Activated CD4-positive, alpha-beta T cell treated with anti-CD3 and anti-CD28 coated beads, Interleukin-2, amount 10 ng/mL, durations not matched to agents 24 days and 14 days (primary cell): ENCODE measurements around the gene PRPS2. TPM values are rescaled to one million over a fixed set of nuclear protein-coding genes. Genes with fewer than 3 reads are reported as not detected.
A peak's percentile ranks its signal among the peaks of the same experiment; 100 is the strongest.

Experiments used
- DNase-seq: peaks from one replicate; pipeline ENCODE4 v3.0.0; 2022
- H3K27ac Mint-ChIP-seq: one replicate; pipeline ENCODE4 v1.8.0; 2022; ENCODE audit warnings: mild to moderate bottlenecking, mixed read lengths
- H3K27me3 Mint-ChIP-seq: one replicate; pipeline ENCODE4 v1.8.0; 2022; ENCODE audit warnings: mixed read lengths
- H3K36me3 Mint-ChIP-seq: one replicate; pipeline ENCODE4 v1.8.0; 2022; ENCODE audit warnings: low read depth, mild to moderate bottlenecking, mixed read lengths
- H3K4me1 Mint-ChIP-seq: one replicate; pipeline ENCODE4 v1.8.0; 2021; ENCODE audit warnings: mixed read lengths
- H3K4me3 Mint-ChIP-seq: one replicate; pipeline ENCODE4 v1.8.0; 2022; ENCODE audit warnings: mild to moderate bottlenecking, moderate library complexity, mixed read lengths
- H3K9me3 Mint-ChIP-seq: one replicate; pipeline ENCODE4 v1.8.0; 2021; ENCODE audit warnings: mixed read lengths
- intact Hi-C: fragments of 100-400 bp; cut with micrococcal nuclease; formaldehyde crosslinking; loops from one replicate; pipeline ENCODE4 v1.15.1; 2023
- total RNA-seq: library from RNA; stranded (reverse); gene quantifications from 2 replicates; pipeline ENCODE4 v1.2.3, GENCODE V29; 2022

PRPS2 gene
- total RNA-seq, 1 donor from 2014 or later = 111 TPM

DNA sequence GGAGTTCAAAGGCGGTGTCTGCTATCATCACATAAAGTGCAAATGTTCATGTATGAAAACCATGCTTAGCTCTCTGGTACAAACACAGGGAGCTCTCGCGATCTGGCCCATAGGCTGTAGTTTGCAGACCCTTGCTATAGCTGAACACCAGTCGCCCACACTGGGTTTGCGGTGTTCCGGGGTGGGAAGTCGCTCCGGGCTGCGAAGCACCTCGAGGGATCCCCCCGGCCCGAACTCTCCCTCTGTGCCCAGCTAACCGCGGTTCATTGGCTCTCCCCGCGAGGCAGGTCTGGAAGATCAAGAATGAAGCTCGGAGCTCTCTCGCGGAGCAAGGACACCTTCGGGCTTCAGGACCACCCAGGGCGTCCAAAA, 341 bp upstream of the PRPS2 start:
- no peak for DNase-seq
- H3K36me3 Mint-ChIP-seq = peaks cover 25% of the 10 kb centered on the region
- H3K4me1 Mint-ChIP-seq = peaks cover 34% of the 10 kb centered on the region
- no peaks in the 10 kb centered on the region for H3K9me3 Mint-ChIP-seq
- intact Hi-C loops = loop anchor here (1.0 to 10.0 kb wide), 3 partner anchors 20 to 1236 kb away; partner anchors contain the start of gene GEMIN8
- peak overlapping the region; percentile 84 for H3K27ac Mint-ChIP-seq
- H3K4me3 Mint-ChIP-seq = peak overlapping the region; percentile 86
- peaks cover 12% of the 10 kb centered on the region for H3K27me3 Mint-ChIP-seq

DNA sequence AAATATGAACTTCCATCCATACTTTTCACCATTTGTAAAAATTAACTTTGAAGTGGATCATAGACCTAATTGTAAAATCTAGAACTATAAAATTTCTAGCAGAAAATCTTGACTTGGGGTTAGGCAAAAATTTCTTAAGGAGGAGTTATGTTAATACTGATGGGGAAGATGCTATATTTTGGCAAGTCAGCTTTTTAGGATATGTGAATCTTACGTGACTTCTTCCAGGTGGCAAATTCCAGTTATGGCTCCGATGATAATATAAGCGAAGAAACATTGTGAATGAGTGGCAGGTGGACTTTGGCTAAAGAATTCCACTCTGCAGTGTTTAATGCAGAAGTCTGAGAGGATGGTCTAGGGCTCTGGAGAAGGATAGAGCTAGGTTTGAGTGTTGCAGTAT, 1.5 kb downstream of the PRPS2 start:
- H3K4me3 Mint-ChIP-seq = peak overlapping the region; percentile 87
- H3K36me3 Mint-ChIP-seq = peaks cover 26% of the 10 kb centered on the region
- peaks cover 34% of the 10 kb centered on the region for H3K4me1 Mint-ChIP-seq
- no peaks in the 10 kb centered on the region for H3K9me3 Mint-ChIP-seq
- intact Hi-C loops = loop anchor here (5.0 to 10.0 kb wide), 2 partner anchors 302 to 1235 kb away; partner anchors contain the start of gene GEMIN8
- DNase-seq = no peak
- peaks cover 8% of the 10 kb centered on the region for H3K27me3 Mint-ChIP-seq
- peak overlapping the region; percentile 85 for H3K27ac Mint-ChIP-seq

DNA sequence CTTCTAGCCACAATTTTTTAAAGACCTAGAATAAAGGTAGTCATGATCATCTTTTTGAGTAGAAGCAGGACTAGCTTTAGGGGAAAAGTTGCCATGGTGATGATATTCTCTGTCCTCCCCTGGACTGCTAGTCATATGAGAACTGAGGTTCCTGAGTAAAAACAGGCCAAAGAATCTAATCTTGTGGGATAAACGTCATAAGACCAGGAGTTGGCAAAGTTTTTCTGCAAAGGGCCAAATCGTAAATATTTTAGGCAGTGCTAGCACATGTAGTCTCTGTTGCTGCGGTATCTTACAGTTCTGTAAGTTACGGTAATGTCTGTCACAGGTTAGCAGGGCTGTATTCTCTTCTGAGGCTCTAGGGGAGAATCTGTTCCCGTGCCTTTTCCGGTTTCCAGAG, 3.4 kb downstream of the PRPS2 start:
- Mint-ChIP-seq H3K36me3 (peaks cover 39% of the 10 kb centered on the region), H3K27ac (no peak overlapping the region), H3K9me3 (no peaks in the 10 kb centered on the region), H3K27me3 (peaks cover 2% of the 10 kb centered on the region), H3K4me3 (no peak overlapping the region), H3K4me1 (peaks cover 42% of the 10 kb centered on the region)
- intact Hi-C loops = loop anchor here (5.0 to 10.0 kb wide), 2 partner anchors 300 to 1233 kb away; partner anchors contain the start of gene GEMIN8
- DNase-seq = no peak

DNA sequence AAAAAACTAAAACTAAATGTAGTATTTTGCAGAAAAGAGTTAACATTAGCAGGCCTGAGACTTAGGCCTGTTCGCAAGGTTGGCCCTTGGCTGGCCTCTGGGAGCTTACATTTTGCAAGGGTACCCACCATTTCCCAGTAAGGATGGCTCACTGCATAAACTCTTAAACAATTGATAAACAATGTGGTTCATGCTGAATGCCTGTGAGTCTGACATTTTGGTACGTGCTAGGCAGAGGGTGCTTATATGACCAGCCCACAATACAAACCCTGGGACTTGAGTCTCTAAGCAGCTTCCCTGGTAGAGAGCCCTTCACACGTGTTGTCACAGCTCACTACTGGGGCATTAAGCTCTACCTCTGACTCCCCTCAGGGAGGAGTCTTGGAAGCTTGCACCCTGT, 7.4 kb downstream of the PRPS2 start:
- no peak overlapping the region for H3K4me3 Mint-ChIP-seq
- H3K27me3 Mint-ChIP-seq = no peaks in the 10 kb centered on the region
- peaks cover 37% of the 10 kb centered on the region for H3K4me1 Mint-ChIP-seq
- peaks cover 59% of the 10 kb centered on the region for H3K36me3 Mint-ChIP-seq
- intact Hi-C loops = loop anchor here (10.0 kb wide), 1 partner anchor 296 kb away; no protein-coding TSS in a partner anchor
- DNase-seq = no peak
- H3K9me3 Mint-ChIP-seq = no peaks in the 10 kb centered on the region
- H3K27ac Mint-ChIP-seq = no peak overlapping the region

- Mint-ChIP-seq H3K27ac (no peak overlapping the region), H3K9me3 (no peaks in the 10 kb centered on the region), H3K36me3 (peaks cover 58% of the 10 kb centered on the region), H3K27me3 (no peaks in the 10 kb centered on the region), H3K4me3 (no peak overlapping the region), H3K4me1 (peaks cover 35% of the 10 kb centered on the region)
- DNase-seq = no peak
- intact Hi-C loops = loop anchor here (10.0 kb wide), 1 partner anchor 296 kb away; no protein-coding TSS in a partner anchor
These were observed 7.9 kb downstream of the PRPS2 start for GRCh38 chrX:12799118-12799517.

DNA sequence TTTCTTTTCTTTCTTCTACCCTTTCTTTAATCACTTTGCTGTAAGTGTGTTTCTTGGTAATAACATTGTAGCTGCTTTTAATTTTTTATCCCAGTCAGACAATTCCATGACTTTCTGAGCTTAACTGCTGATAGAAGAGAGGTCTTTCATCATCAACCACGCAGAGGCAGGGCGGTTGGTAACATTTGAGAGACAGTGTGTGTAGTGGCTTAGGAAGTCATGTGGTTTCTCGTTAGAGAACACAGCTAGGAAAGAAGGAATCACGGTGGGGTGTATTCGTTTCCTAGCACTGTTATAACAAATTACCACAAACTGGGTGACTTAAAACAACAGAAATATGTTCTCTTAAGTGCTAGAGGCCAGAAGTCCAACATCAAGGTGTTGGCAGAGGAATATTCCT, 11.5 kb downstream of the PRPS2 start:
- Mint-ChIP-seq H3K27me3 (no peaks in the 10 kb centered on the region), H3K4me3 (peak overlapping the region; percentile 66), H3K9me3 (no peaks in the 10 kb centered on the region), H3K4me1 (peaks cover 28% of the 10 kb centered on the region), H3K27ac (peak overlapping the region; percentile 90), H3K36me3 (peaks cover 59% of the 10 kb centered on the region)
- peak; percentile 67 for DNase-seq
- intact Hi-C loops = no loop called here

DNA sequence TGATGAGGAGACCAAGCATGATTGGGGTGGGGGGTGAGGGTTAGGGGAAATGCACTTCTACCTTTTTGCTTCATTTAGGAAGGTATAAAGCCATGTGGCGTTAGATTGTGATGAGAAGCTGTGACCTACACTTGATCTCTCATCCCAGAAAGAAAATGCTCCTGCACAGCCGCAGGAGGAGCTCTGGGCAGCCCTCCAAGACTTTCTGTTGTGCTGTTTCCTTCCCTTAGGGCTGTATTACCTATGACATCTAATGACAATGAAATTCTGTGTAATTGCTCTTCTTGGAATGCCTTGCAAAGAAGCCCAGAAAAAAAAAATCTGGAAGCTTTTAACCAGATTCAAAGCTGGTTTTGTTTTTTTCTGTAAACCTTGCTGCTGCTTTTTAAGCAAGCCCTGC, 13.4 kb downstream of the PRPS2 start:
- peaks cover 57% of the 10 kb centered on the region for H3K36me3 Mint-ChIP-seq
- no peak overlapping the region for H3K4me3 Mint-ChIP-seq
- H3K9me3 Mint-ChIP-seq = no peaks in the 10 kb centered on the region
- intact Hi-C loops = no loop called here
- DNase-seq = no peak
- no peak overlapping the region for H3K27ac Mint-ChIP-seq
- H3K27me3 Mint-ChIP-seq = no peaks in the 10 kb centered on the region
- peaks cover 22% of the 10 kb centered on the region for H3K4me1 Mint-ChIP-seq

DNA sequence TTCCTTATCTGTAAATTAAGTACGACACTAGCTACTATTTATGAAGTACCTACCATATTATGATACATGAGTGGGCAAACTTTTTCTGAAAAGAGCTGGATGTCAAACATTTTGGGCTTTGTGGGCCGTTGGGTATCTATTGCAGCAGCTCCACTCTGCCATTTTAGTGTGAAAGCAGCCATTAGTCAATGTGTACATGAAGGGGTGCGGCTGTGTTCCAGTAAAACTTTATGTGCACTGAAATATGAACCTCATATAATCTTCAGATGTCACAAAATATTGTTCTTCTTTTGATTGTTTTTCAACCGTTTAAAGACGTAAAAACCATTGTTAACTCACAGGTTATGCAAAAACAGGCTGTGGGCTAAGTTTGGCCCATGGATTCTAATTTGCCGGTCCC, 14.1 kb downstream of the PRPS2 start:
- Mint-ChIP-seq H3K9me3 (no peaks in the 10 kb centered on the region), H3K36me3 (peaks cover 56% of the 10 kb centered on the region), H3K4me1 (peaks cover 26% of the 10 kb centered on the region), H3K4me3 (no peak overlapping the region), H3K27ac (no peak overlapping the region), H3K27me3 (no peaks in the 10 kb centered on the region)
- intact Hi-C loops = no loop called here
- no peak for DNase-seq

DNA sequence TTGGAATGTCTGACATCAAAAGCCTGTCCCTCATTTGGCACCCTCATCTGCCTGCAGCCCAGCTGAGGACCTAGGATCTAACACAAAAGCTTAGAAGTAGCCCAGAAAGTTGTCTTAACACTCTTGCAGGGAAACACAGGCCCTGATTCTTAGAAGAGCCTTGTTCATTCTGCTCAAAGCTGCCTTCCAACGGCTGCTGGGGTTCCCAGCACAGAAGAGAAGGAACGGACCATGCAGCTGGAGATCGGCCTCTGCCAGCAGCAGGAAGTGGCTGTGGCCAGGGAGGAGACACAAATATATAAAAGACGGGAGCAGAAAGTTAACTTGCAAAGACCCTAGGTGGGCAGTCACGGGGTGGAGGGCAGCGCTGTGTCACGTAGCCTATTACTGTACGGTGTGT, 20.4 kb downstream of the PRPS2 start:
- DNase-seq = no peak
- peaks cover 46% of the 10 kb centered on the region for H3K36me3 Mint-ChIP-seq
- no peaks in the 10 kb centered on the region for H3K9me3 Mint-ChIP-seq
- H3K4me3 Mint-ChIP-seq = no peak overlapping the region
- H3K4me1 Mint-ChIP-seq = peaks cover 26% of the 10 kb centered on the region
- no peak overlapping the region for H3K27ac Mint-ChIP-seq
- no peaks in the 10 kb centered on the region for H3K27me3 Mint-ChIP-seq
- intact Hi-C loops = loop anchor here (10.0 kb wide), 1 partner anchor 673 kb away; no protein-coding TSS in a partner anchor

DNA sequence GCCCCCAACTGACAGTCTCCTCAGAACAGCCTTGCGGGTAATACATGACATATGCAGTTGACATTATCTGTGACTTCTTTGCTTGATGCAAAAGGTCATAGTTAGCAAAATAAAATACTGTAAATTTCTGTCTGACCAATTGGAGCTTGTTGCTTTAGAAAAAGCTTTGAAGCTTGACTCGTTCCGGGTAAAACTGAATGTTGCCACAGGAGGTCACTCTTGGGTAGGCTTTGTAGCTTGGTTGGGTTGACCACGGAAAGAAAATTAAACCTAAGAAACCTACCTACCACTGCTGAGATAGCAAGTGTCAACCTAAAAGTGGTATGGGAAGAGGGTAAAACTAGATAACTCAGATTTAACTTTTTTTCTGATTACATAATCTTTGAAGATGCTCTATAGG, 23.2 kb downstream of the PRPS2 start:
- no peaks in the 10 kb centered on the region for H3K9me3 Mint-ChIP-seq
- H3K27ac Mint-ChIP-seq = no peak overlapping the region
- peaks cover 23% of the 10 kb centered on the region for H3K4me1 Mint-ChIP-seq
- peaks cover 45% of the 10 kb centered on the region for H3K36me3 Mint-ChIP-seq
- no peaks in the 10 kb centered on the region for H3K27me3 Mint-ChIP-seq
- no peak overlapping the region for H3K4me3 Mint-ChIP-seq
- intact Hi-C loops = loop anchor here (1.0 to 10.0 kb wide), 3 partner anchors 80 to 670 kb away; no protein-coding TSS in a partner anchor
- DNase-seq = peak; percentile 86

DNA sequence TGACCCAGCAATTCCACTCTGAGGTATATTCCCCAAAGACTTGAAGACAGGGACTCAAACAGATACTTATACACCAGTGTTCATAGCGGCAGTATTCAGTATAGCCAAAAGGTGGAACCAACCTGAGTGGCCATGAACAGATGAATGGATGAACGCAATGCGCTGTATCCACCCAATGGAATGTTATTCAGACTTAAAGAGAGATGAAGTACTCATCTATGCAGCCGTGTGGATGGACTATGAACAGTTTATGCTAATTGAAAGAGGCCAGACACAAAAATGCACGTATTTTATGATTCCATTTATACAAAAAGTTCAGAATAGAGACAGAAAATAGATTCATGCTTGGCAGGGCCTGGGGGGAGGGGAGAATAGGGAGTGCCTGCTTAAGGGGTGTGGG, 26.3 kb downstream of the PRPS2 start:
- DNase-seq = no peak
- H3K9me3 Mint-ChIP-seq = no peaks in the 10 kb centered on the region
- H3K27ac Mint-ChIP-seq = no peak overlapping the region
- no peaks in the 10 kb centered on the region for H3K27me3 Mint-ChIP-seq
- no peak overlapping the region for H3K4me3 Mint-ChIP-seq
- intact Hi-C loops = loop anchor here (10.0 kb wide), 1 partner anchor 667 kb away; no protein-coding TSS in a partner anchor
- peaks cover 48% of the 10 kb centered on the region for H3K36me3 Mint-ChIP-seq
- peaks cover 7% of the 10 kb centered on the region for H3K4me1 Mint-ChIP-seq

- DNase-seq = no peak
- Mint-ChIP-seq H3K4me1 (peaks cover 3% of the 10 kb centered on the region), H3K27ac (no peak overlapping the region), H3K36me3 (peaks cover 53% of the 10 kb centered on the region), H3K27me3 (no peaks in the 10 kb centered on the region), H3K4me3 (no peak overlapping the region), H3K9me3 (no peaks in the 10 kb centered on the region)
- intact Hi-C loops = loop anchor here (10.0 kb wide), 1 partner anchor 666 kb away; no protein-coding TSS in a partner anchor
These were observed 28.0 kb downstream of the PRPS2 start for GRCh38 chrX:12819222-12819621.

DNA sequence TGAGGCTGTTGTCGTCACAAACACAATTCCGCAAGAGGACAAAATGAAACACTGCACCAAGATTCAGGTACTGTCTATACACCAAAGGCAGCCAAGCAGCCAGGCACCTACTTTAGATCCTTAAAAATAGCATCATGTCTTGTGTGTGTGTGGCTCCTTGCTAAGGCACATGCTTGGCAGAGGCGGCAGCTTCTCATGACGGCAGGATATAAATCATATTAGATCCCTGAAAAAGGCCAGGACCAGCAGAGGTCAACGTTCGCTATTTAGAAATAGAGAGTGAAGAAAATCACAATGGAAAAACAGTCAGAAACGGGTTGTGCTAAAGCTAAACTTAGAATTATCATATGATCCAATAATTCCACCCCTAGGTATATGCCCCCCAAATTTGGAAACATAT, 29.5 kb downstream of the PRPS2 start:
- Mint-ChIP-seq H3K4me1 (peaks cover 2% of the 10 kb centered on the region), H3K9me3 (no peaks in the 10 kb centered on the region), H3K4me3 (no peak overlapping the region), H3K27me3 (no peaks in the 10 kb centered on the region), H3K27ac (no peak overlapping the region), H3K36me3 (peaks cover 54% of the 10 kb centered on the region)
- DNase-seq = no peak
- intact Hi-C loops = no loop called here

DNA sequence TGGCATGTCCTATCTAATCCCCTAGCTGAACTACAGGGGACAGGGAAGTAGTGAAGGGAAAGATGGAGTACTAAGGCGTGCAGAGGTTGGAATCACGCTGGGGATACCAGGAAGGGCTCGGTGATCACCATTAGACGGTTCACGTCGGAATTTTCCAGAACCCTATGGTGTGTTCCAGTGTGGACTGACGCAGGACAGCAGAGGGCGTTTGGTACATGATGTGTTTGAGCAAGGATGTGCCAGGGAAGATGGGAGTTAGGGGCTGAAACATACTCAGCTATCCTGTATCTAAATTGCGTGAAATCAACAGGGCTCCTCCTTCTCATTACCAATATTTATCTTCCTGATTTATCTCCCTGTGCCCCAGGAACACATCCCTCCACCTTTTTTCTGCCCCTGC, 33.7 kb downstream of the PRPS2 start:
- Mint-ChIP-seq H3K4me1 (peaks cover 2% of the 10 kb centered on the region), H3K27ac (peak overlapping the region; percentile 51), H3K9me3 (no peaks in the 10 kb centered on the region), H3K36me3 (peaks cover 39% of the 10 kb centered on the region), H3K27me3 (peaks cover 2% of the 10 kb centered on the region), H3K4me3 (no peak overlapping the region)
- no peak for DNase-seq
- intact Hi-C loops = no loop called here

- intact Hi-C loops = no loop called here
- DNase-seq = no peak
- Mint-ChIP-seq H3K4me1 (peaks cover 2% of the 10 kb centered on the region), H3K4me3 (no peak overlapping the region), H3K27ac (no peak overlapping the region), H3K9me3 (no peaks in the 10 kb centered on the region), H3K27me3 (peaks cover 2% of the 10 kb centered on the region), H3K36me3 (peaks cover 34% of the 10 kb centered on the region)
These were observed 34.6 kb downstream of the PRPS2 start for GRCh38 chrX:12825801-12826200.
